ENCODE measurements around the gene DNAH12. TPM values are rescaled to one million over a fixed set of nuclear protein-coding genes. Genes with fewer than 3 reads are reported as not detected.

DNAH12 gene
- total and polyA plus RNA-seq, 2 donors (not counting 3 experiments of a cell fraction or from before 2014, with no cell fraction given), result 0.06 to 0.20 TPM

DNA sequence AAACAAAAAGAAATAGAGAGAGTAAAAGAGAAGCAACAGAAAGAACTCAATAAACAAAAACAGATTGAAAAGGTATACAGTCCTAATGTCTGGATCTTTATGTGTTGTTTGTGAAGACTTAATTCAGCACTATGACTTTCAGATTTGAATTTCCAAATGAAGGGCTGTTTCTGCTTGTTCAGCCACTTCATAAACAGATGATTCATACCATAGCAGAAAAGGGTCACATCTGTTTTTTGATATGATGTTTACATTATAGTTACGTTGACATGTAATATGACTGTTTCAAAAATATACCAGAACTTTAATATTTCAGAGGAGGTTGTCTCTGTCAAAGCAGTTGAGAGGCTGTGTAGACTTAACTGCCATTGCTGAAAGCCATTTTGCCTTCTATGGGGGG, 275.7 kb downstream of the DNAH12 start:
- Histone ChIP-seq H3K4me1 (ENCODE audit: control insufficient read depth, extremely low read depth, insufficient read depth, low read length) (no peaks in the 10 kb centered on the region), H3K9ac (replicated peaks; ENCODE audit: extremely low read depth, insufficient read depth, low read length) (no peak overlapping the region), H4K20me1 (replicated peaks; ENCODE audit: control insufficient read depth, extremely low read depth, insufficient read depth, low read length) (no peaks in the 10 kb centered on the region), H3K9me1 (replicated peaks; ENCODE audit: control insufficient read depth, extremely low read depth, insufficient read depth, low read length) (no peaks in the 10 kb centered on the region), H2AFZ (ENCODE audit: low read depth, low read length) (no peak overlapping the region), H3K27ac (ENCODE audit: insufficient read depth, low read depth, low read length) (no peak overlapping the region), H3K4me2 (ENCODE audit: insufficient read depth, low read length) (no peak overlapping the region), H3K79me2 (ENCODE audit: control insufficient read depth, insufficient read depth, low read length) (no peaks in the 10 kb centered on the region), H3K9me3 (replicated peaks; ENCODE audit: control insufficient read depth, insufficient read depth, low read length) (no peaks in the 10 kb centered on the region), H3K4me3 (replicated peaks in 1 of 3; ENCODE audit: insufficient read depth in 1 of 3, low read depth in 1 of 3, low read length in 3 of 3) (no peak overlapping the region), H3K36me3 (ENCODE audit: control insufficient read depth in 2 of 2, extremely low read depth in 1 of 2, insufficient read depth in 2 of 2, low read length in 2 of 2) (peaks cover 0 to 12% of the 10 kb centered on the region in 2 experiments), H3K27me3 (ENCODE audit: control insufficient read depth in 2 of 2, insufficient read depth in 2 of 2, low read length in 2 of 2) (no peaks in the 10 kb centered on the region)
- intact Hi-C loops (cut with micrococcal nuclease) (no loop called here), dilution Hi-C loops (cut with MboI; ENCODE audit: extremely low pct_ligation_motif_present, low sequenced_read_pairs) (no loop called here)
- ChIA-PET CTCF (no interaction called here), POLR2A (no interaction called here)
- DNase-seq (ENCODE audit: low read depth, low spot score) (no peak), FAIRE-seq (no peak)
- TF ChIP-seq JUN (IDR thresholded peaks at IDR 0.05; ENCODE audit: borderline replicate concordance, insufficient read depth, insufficient read length, low read depth), result no peak
- TF ChIP-seq, protein P1, sequence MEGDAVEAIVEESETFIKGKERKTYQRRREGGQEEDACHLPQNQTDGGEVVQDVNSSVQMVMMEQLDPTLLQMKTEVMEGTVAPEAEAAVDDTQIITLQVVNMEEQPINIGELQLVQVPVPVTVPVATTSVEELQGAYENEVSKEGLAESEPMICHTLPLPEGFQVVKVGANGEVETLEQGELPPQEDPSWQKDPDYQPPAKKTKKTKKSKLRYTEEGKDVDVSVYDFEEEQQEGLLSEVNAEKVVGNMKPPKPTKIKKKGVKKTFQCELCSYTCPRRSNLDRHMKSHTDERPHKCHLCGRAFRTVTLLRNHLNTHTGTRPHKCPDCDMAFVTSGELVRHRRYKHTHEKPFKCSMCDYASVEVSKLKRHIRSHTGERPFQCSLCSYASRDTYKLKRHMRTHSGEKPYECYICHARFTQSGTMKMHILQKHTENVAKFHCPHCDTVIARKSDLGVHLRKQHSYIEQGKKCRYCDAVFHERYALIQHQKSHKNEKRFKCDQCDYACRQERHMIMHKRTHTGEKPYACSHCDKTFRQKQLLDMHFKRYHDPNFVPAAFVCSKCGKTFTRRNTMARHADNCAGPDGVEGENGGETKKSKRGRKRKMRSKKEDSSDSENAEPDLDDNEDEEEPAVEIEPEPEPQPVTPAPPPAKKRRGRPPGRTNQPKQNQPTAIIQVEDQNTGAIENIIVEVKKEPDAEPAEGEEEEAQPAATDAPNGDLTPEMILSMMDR (IDR thresholded peaks at IDR 0.05; ENCODE audit: extremely low read depth in 1 of 2, insufficient read depth in 1 of 2, low read depth in 1 of 2, low read length in 2 of 2), result no peak
- TF ChIP-seq FOS (IDR thresholded peaks at IDR 0.05; ENCODE audit: borderline replicate concordance, insufficient read depth, low read length), result no peak
- TF ChIP-seq GATA2 (IDR thresholded peaks at IDR 0.05; ENCODE audit: insufficient read depth, insufficient read length, low read depth, low read length), result no peak
- BruUV-seq (replicated peaks), result no TSS peak

DNA sequence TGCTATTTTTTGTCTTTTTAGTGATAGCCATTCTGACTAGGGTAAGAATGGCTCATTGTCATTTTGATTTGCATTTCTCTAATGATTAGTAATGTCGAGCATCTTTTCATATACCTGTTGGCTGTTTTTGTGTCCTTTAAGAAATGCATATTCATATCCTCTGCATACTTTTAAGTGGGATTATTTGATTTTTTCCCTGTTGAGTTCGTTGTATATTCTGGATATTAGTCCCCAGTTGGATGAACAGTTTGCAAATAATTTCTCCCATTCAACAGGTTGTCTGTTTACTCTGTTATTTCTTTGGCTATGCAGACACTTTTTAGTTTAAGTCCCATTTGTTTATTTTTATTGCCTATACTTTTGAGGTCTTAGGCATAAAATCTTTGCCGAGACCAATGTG, 282.2 kb downstream of the DNAH12 start:
- BruUV-seq (replicated peaks), result no TSS peak
- Histone ChIP-seq H3K9me3 (replicated peaks; ENCODE audit: control insufficient read depth, insufficient read depth, low read length) (no peaks in the 10 kb centered on the region), H3K27me3 (ENCODE audit: control insufficient read depth in 2 of 2, insufficient read depth in 2 of 2, low read length in 2 of 2) (no peaks in the 10 kb centered on the region), H4K20me1 (replicated peaks; ENCODE audit: control insufficient read depth, extremely low read depth, insufficient read depth, low read length) (peaks cover 2% of the 10 kb centered on the region), H3K4me3 (replicated peaks in 1 of 3; ENCODE audit: insufficient read depth in 1 of 3, low read depth in 1 of 3, low read length in 3 of 3) (no peak overlapping the region), H3K4me1 (ENCODE audit: control insufficient read depth, extremely low read depth, insufficient read depth, low read length) (peaks cover 10% of the 10 kb centered on the region), H3K9me1 (replicated peaks; ENCODE audit: control insufficient read depth, extremely low read depth, insufficient read depth, low read length) (no peaks in the 10 kb centered on the region), H3K36me3 (ENCODE audit: control insufficient read depth in 2 of 2, extremely low read depth in 1 of 2, insufficient read depth in 2 of 2, low read length in 2 of 2) (peaks cover 3 to 4% of the 10 kb centered on the region in 2 experiments), H2AFZ (ENCODE audit: low read depth, low read length) (no peak overlapping the region), H3K27ac (ENCODE audit: insufficient read depth, low read depth, low read length) (no peak overlapping the region), H3K4me2 (ENCODE audit: insufficient read depth, low read length) (no peak overlapping the region), H3K79me2 (ENCODE audit: control insufficient read depth, insufficient read depth, low read length) (no peaks in the 10 kb centered on the region), H3K9ac (replicated peaks; ENCODE audit: extremely low read depth, insufficient read depth, low read length) (no peak overlapping the region)
- ChIA-PET POLR2A (no interaction called here), CTCF (interaction anchor here (1.0 kb wide), 1 partner anchor 8 kb away, joined by 3 read pairs; no protein-coding TSS in a partner anchor)
- FAIRE-seq (no peak), DNase-seq (ENCODE audit: low read depth, low spot score) (no peak)
- dilution Hi-C loops (cut with MboI; ENCODE audit: extremely low pct_ligation_motif_present, low sequenced_read_pairs) (no loop called here), intact Hi-C loops (cut with micrococcal nuclease) (no loop called here)
- TF ChIP-seq JUN (IDR thresholded peaks at IDR 0.05; ENCODE audit: borderline replicate concordance, insufficient read depth, insufficient read length, low read depth) (no peak), GATA2 (IDR thresholded peaks at IDR 0.05; ENCODE audit: insufficient read depth, insufficient read length, low read depth, low read length) (no peak), POLR2A (IDR thresholded peaks at IDR 0.05; ENCODE audit: low read depth, low read length) (no peak), POLR2AphosphoS5 (IDR thresholded peaks at IDR 0.05; ENCODE audit: insufficient read depth, low read depth, low read length) (no peak), EZH2 (IDR thresholded peaks at IDR 0.05; ENCODE audit: borderline replicate concordance, low read depth, low read length, severe bottlenecking) (no peak), MYC (IDR thresholded peaks at IDR 0.05; ENCODE audit: low read depth, low read length) (no peak)
- TF ChIP-seq, protein P1 (IDR thresholded peaks at IDR 0.05; ENCODE audit: extremely low read depth in 1 of 2, insufficient read depth in 1 of 2, low read depth in 1 of 2, low read length in 2 of 2), result no peak
